Bone marrow (tissue), 2 donors: ENCODE measurements around the gene ABLIM3.

Experiments
- DNase-seq, 2 donors: peaks; one replicate each; lab custom pipeline; 2025; lab: John Stamatoyannopoulos, UW

The ABLIM3 gene

DNA sequence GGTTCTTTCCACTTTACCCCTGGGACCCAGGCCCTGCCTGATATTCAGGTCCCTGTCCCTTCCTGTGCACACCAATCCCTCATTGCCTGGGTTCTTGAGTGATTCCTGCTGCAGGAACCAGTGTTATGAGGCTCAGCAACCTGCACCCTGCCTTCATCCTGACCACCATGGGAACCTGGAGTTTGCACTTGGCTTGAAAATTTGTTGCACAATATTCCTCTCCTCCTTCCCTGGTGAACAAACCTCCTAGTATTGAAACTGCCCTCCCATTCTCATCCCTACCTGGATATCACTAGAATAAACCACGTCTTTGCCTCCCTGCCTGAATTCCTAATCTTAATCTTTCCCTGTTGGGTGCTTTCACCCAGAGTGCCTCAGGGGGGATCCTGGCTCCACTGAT is 78.3 kb downstream of the ABLIM3 start:
- DNase-seq = no peak

DNA sequence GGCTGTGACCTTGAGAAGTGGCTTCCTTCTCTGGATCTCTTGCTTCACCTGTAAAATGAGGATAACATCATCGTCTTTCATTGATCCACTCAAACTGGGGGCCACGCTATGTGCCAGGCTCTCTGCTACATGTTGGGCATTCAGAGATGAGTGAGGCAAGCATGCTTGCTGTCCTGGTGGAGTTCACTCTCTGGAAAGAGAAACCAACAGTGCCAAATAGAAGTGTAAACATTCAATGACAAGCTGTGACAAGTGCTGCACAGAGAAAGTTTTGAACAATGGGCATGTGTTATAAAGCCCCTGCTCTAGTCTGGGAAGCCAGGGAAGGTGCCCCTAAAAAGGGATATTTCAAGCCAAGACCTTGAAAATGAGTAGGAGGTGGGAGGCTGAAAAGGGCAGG is 79.5 kb downstream of the ABLIM3 start:
- no peak for DNase-seq

DNA sequence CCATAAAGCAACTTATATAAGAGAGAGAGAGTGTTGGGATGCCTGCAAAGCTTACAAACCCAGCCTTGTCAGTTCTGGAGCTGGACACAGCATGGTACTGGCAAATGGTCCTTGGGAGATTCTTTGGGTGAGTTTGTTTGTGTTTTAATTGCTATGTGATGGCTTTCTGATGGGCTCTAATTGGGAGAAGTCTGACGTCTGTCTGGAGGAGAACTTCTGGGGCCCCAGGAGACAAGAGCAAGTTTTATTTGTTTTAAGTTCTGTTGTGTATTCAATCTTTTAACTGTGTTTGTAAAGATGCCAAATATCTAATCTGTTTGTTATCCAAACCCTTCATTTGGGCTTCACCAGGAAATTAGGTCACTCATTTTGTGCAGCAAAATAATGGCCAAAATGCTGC is 80.0 kb downstream of the ABLIM3 start:
- no peak for DNase-seq

DNA sequence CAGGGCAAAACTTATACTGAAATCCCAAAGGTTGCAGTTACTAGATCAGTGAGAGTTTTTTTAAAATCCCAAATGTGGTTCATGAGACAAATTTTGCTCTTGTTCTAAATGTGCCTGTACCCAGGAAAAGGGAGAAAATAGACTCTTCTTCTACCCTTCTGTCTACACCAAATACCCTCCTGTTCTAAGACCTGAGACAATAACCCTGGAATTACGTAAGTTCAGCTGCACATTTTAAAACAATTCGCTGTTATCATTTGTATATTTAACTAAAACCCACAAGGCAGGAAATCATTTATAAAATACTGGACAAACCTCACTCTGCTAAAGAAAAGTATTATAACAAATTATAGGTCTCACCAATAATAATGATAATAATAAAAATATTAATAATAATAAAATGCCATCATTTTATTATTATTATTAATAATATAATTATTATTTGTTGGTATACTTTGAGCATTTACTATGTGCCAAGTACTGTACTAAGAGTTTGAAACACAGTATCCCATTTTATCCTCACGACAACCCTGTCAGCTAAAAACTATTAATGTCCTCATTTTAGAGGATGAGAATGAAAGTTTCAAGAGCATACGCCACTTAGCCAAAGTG is 80.5 kb downstream of the ABLIM3 start:
- DNase-seq = no peak

DNA sequence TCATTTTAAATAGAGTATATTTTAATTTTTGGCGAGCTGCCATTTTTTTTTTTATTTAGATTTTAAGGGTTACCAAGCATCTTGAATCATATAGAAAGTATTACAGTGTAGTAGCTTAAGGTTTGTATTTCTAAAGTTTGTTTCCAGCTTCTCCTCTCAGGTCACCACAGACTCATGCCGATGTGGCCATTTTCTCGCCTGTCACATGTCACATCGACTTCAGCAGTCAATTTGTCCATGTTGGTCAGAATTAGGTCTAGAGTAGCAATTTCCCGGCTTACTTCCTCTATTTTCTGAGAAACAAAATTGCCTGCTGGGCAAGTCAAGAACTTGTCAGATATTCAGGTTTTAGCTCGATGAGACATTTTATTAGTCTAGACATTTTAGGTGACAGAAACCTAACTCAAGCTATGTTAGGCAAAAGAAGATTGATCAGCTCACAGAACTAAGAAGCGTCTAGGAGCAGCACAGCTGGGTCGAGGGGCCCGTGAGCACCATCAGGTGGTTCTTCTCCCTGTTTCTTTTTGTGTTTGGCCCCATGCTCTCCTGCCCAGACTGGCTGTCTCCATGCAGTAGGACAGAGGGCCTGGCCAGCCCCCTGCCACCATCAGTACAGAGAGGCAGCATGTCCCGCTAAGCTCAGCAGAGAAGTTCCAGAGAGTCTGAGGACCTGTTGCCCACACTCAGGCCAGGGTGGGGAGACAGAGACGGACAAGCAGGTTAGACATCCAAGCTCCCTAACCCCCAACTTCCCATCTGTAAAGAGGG is 82.0 kb downstream of the ABLIM3 start:
- peak in 1 of 2 donors; percentile 45 for DNase-seq

DNA sequence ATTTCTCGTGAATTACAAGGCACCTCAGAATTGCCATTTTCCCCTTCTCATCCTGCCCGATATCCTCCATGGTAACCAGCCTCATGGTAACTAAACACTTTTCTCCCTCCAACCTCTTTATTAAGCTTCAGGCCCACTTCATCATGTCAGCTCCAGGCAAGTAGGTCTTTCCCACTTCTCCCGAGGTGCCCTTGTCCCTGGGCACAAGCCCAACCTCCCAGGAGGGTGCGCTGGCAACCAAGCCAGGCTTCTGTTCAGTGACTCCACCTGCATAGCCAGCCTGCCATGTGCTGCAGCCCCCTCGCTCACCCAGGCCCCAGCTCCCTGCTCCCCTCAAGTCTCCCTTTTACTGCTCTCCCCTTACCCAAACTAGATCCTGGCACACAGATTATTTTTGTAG is 83.0 kb downstream of the ABLIM3 start:
- DNase-seq = no peak

DNA sequence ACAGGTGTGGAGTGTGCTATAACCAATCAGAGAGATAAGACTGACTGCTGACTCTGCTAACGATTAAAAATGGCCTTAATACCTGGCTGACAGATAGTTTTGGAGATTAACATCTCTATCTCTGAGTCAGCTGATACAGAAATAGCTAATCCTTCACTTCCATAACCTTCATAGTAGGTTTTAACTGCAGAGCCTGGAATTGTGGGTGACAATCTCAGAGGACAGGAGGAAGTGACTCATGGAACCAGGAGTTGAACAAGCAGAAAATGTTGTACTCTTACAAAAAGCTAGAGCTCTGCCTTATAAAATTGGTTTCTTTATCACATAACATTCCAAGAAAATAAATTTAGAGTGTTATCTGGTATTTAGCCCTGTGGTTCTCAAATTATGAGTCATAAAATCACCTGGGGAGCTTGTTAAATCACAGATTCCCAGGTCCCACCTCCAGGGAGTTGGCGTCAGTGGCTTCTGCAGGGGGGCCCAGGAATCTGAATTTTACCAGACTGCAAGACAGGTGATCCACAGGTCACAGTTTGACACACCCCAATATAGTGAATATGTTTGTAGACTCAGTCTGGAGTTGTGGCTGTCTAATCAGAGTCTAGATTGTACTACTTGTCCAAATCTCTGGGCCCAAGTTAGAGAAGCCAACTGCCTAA is 86.0 kb downstream of the ABLIM3 start:
- DNase-seq = peak in 1 of 2 donors; percentile 71

DNA sequence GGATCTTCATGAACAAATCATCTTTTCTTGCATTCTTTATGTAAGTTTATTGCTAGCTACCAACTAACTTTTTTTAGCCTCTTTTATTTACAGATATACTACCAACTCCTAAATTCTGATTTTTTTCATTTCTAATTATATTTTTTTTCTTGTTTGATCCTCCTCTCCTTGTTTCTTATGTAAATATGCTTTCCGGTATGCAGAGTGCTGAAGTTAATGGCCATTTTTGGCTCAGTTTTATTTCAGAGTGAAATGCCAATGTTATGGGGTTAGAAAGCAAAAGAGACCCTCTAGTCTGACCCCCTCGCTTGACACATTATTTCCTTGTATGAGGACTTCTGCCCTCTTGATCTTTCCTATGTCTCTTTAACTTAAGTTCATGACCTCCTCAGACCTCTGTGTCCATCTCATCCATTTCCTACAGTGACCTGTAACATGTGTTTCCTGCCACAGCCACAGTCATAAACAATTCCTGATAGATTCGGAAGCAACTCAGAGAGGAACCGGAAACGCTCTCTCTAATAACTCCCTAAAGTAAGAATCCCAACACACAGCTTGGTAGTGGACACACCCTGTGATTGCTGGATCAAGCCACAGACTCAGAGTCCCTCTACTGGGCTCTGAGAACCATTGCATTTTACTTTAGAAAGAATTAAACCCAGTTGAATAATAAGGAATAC is 87.5 kb downstream of the ABLIM3 start:
- no peak for DNase-seq

DNA sequence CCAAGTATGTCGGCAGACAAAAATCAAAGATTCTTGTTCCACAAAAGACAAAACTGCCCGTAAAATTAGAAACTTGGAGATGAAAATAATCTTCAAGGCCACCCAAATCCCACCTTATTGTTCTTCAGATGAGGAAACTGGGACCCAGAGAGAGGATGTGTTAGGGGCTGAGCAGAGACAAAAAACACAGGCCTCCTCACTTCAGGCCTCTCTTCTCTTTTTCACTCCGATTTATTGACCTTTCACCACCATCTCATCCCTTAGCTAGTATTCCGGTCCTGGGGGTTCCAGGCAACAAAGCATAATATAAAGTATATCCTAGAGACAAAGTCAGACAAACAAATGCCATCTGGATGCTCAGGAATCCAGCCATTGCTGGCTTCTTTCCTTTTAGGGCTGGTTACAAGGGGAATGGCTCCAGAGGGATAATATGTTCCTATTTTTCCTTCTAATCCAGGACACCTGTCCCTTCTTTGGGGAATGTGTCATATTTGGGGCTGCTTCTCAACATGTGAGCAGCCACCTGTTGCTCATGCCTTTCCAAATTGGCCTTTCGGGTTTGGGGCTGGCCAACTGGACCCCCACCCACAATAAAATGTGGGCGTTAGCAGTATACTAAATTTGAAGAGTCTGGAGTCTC is 88.1 kb downstream of the ABLIM3 start:
- DNase-seq = no peak

DNA sequence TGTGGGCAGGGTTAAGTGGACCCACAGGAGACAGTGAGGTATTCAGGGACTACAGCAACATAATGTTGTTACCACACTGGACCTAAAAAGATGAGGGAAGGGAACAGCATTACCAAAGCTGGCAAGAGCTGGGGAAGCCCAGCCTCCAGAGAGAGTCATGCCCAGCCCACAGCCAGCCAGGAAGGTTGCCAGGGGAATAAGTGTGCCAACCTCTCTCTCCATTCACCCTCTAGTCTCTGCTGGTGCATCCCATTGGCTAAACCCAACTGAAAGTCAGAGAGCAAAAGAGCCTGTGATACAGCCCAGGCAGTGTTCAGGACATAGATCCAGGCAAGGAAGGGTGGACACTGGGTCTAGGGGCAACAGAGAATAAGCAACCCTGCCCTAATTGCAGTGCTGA is 94.5 kb downstream of the ABLIM3 start:
- no peak for DNase-seq

DNA sequence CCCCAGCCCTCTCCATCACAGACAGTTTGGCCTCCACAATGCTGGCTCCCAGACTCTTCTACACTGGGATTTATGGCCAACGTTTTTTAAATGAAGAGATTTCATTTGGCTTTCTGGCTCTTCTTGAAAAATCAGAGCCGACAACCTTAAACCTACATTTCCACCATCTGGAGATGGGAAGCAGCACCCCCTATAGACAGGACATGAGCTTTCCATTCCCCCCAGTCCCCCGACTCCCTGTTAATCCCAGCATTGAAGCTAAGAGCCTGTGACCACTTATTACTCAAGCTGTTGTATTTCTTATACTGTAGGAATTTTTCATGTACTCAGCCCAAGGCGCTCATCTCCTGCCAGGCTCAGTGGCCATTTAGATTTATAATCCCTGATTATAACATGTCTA is 96.4 kb downstream of the ABLIM3 start:
- no peak for DNase-seq

DNA sequence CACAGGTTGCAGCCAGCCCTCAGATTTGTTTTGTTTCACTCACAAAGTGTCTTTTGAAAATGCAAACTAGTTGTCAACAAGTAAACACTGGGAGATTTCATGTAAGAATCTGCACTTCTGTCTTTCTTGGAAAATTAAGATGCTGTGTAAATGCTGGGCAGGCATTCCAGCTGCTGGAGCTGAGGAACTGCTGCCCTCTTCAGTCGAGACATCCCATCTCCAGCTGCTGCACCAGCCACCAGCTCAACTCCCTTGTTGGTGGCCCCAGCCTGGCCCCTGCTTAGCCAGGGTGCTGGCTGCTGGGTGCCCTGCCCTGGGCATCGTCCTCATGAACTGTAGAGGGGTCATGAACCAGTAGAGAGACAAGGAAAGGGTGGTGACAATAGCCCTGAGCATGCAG is 97.2 kb downstream of the ABLIM3 start:
- DNase-seq = no peak

DNA sequence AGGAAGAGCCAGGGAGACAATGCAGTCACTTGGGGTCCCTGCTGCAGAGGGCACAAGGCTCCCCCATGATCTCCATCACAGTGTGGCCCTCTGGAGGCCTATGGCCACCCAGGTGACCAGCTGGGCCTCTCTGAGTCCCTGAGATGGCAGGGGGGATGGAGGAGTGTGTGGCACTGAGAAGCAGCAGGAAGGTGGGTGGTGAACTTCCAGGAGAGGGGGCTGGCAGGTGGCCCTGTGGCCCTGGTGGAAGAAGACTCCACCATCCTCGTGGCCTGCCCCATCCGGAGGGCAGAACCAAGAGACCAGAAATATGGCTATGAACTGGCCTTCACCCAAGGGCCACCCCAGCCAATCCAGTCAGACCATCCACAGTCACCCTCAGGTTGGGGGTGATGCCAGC is 98.6 kb downstream of the ABLIM3 start:
- DNase-seq = no peak

DNA sequence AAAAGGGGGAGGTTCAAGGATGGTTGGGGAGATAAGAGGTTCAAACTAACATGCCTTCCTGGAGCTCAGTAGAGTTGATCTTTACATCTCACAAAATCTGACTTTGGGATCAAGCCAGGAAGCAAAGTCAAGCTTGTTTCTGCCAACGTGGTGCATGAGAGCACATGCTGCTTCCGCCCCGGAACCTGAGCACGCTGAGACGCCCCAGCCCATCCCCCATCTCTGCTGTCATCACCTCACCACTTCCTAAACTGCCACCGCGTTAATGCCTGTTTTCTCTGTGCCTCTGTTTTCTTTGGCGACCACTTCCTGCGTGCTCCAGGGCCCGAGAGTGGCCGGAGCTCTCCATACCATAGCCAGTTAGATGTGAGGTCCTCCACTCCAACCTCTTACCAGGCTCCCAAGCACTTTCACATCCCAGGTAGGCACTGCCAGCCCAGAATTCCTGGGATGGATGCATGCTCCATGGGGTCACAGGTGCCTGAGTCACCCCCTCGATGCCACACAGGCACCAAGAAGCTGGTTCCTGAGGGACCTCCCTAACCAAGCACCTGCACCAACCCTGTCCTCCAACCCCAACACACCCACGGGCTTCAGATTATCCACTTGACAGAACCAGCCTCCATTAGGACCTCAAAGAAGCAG is 99.2 kb downstream of the ABLIM3 start:
- peak in 1 of 2 donors; percentile 91 for DNase-seq

DNA sequence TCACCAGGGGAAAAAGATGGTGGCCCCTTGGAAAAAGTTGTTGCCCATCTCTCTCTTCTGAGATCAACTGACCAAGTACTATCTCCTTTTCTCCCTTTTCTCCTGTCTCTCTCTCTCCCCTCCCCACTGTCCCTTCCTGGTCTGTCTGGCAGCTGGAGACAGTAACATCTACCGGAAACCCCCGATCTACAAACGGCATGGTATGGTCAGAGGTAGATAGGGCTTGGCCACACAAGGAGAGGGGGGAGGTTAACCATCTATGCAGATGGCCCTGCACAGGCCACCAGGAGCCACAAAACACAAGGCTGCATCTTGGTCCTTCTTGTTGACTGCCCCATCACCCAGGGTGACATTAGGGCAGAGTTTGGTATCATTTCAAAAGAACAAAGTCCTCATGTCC is 101.0 kb downstream of the ABLIM3 start:
- no peak for DNase-seq

DNA sequence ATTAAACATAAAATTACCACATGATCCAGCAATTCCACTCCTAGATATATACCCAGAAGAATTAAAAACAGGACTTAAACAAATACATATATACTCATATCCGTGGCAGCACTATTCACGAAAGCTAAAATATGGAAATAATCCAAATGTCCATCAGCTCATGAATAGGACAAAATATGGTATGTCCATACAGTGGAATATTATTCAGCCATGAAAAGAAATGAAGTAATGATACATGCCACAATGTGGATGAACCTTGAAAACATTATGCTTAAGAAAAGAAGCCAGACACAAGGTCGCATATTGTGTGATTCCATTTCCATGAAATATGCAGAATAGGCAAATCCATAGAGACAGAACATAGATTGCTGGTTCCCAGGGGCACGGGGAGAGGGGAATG is 105.6 kb downstream of the ABLIM3 start:
- no peak for DNase-seq

DNA sequence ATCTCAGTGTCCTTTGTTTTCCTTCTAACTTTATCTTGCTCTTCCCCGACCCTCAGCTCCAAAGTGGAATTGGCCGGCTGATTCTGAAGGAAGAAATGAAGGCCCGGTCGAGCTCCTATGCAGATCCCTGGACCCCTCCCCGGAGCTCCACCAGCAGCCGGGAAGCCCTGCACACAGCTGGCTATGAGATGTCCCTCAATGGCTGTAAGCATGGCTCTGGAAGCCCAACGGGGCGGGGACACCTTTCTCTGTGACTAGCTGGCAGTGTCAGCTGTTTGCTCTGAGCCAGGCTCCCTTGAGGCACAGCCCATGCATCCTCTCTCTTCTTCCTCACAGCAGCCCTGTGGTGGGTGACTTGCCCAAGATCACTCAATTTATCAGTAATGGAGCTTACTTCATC is 106.4 kb downstream of the ABLIM3 start:
- no peak for DNase-seq

DNA sequence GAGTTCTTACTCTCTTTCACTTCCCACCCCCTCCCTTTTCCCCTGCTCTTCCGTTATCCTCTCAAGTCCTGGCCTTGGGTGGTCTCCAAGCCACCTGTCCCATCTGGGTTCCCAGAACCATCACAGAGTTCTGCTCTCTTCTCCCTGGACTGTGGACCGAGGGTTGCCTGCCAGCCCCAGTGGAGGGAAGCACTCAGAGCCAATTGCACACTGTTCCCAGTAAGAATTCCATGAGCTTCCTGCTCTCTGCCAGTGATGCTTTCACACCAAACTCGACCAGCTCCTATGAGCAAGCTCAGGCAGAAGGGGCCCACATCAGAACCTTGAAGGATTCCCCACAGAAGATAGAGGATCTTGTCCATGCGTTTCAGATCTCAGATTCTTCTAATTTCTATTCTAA is 110.3 kb downstream of the ABLIM3 start:
- DNase-seq = no peak

DNA sequence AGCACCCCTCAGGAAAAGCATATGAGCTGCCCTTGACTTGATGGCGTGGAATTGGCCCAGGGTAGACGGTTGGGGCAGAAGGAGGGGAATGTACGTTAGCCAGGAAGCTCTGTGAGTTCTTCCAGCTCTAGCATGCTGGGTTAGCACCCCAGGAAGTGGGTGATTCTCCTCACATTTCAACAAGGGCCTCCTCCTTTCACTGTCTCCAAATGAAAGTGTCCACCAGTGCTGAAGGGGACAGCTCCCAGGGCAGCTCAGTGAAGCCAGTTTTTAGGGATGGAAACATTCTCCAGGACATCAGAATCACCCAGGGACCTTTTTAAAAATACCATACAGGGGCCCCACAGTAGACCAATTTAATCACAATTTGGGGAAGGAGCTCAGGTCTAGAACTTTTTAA is 113.2 kb downstream of the ABLIM3 start:
- no peak for DNase-seq

DNA sequence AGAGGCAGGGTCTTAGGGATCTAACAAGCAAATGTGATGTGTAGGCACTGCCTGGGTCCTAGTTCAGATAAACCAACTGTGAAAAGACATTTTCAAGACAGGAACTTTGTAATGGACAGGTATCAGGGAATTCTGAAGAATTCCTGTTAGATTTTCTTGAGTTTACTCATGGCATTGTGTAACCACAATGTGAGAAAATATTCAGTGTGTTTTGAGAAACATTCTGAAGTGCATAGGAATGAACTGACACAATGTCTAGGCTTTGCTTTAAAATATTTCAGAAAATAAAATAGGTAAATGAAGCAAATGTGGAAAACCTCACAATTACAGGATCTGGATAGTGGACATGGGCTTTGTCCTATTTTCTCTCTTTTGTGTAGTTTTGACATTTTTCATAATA is 115.2 kb downstream of the ABLIM3 start:
- DNase-seq = no peak

DNA sequence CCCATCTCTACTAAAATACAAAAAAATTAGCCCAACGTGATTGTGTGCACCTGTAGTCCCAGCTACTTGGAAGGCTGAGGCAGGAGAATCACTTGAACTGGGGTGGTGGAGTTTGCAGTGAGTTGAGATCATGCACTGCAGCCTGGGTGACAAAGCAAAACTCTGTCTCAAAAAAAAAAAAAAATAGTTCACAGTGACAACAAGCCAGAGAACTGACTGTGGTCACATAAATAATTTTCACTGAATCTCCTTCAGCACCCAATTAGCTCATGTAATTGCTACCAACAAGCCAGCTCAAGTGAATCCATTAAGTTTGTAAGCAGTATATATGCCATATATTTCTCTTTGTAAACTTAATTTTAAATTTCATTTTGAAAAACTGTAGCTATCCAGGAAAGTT is 115.8 kb downstream of the ABLIM3 start:
- DNase-seq = no peak
